Measurements from ENCODE around the gene DENND5B.

- TF ChIP-seq EZH2 (IDR thresholded peaks at IDR 0.05; ENCODE audit: borderline replicate concordance, control insufficient read depth, low read depth, low read length) (no peak), CTCF (IDR thresholded peaks at IDR 0.05 in 2 of 3, conservative IDR thresholded peaks at IDR 0.05 in 1 of 3; ENCODE audit: control insufficient read depth in 2 of 3, extremely low read depth in 1 of 3, insufficient read depth in 1 of 3, low read depth in 3 of 3, low read length in 3 of 3) (no peak), RCOR1 (conservative IDR thresholded peaks at IDR 0.05; ENCODE audit: low read depth, low read length) (no peak), RFX5 (IDR thresholded peaks at IDR 0.05; ENCODE audit: low read depth, low read length) (no peak), POLR2A (IDR thresholded peaks at IDR 0.05; ENCODE audit: low read depth, low read length) (no peak), SIN3A (IDR thresholded peaks at IDR 0.05; ENCODE audit: low read depth, low read length) (no peak), NFIC (IDR thresholded peaks at IDR 0.05; ENCODE audit: low read depth, low read length) (no peak), ZNF217 (IDR thresholded peaks at IDR 0.05) (no peak), ATF2 (IDR thresholded peaks at IDR 0.05; ENCODE audit: low read length) (no peak), POLR2AphosphoS5 (IDR thresholded peaks at IDR 0.05; ENCODE audit: low read length) (no peak), MYC (IDR thresholded peaks at IDR 0.05; ENCODE audit: insufficient read depth, insufficient read length, insufficient replicate concordance, low read length, severe bottlenecking) (no peak)
Observed at GRCh38 chr12:31583878-31584277, 7.1 kb downstream of the DENND5B start.

Data from GM12878 (cell line).